OCI-LY7 (cell line): ENCODE data around the gene ROM1. TPM values are rescaled to one million over a fixed set of nuclear protein-coding genes. Genes with fewer than 3 reads are reported as not detected.

Source experiments
- BruUV-seq: library from RNA; stranded (reverse); fragments of 400-500 nt; replicated peaks from 2 replicates; lab custom pipeline; 2021; lab: Mats Ljungman, UMichigan
- CTCF ChIA-PET: fragments of 300-600 bp; sonication (Branson Sonifier 250); formaldehyde crosslinking; loops from one replicate; lab custom pipeline; 2022; ENCODE audit warnings: antibody characterized with exemption; ENCODE audit not compliant: unreplicated experiment; lab: Charles Lee
- POLR2A ChIA-PET: fragments of 300-600 bp; sonication (Branson Sonifier 250); formaldehyde crosslinking; loops from one replicate; lab custom pipeline; 2022; ENCODE audit warnings: antibody characterized with exemption; lab: Charles Lee
- DNase-seq: peaks from one replicate; pipeline ENCODE4 v3.0.0-alpha.2; 2015; ENCODE audit warnings: low spot score
- H2AFZ ChIP-seq: fragments of 200-600 bp; sonication (generic), shearing (Covaris generic); 2 replicates; pipeline ENCODE4 v1.6.1; 2014; ENCODE audit warnings: mild to moderate bottlenecking, antibody characterized with exemption, low read length, moderate library complexity
- H3K27ac ChIP-seq: fragments of 200-600 bp; sonication (generic); 2 replicates; pipeline ENCODE4 v1.5.1; 2014; ENCODE audit warnings: mixed run types, low read depth, mild to moderate bottlenecking, moderate library complexity, low read length, inconsistent platforms; ENCODE audit not compliant: poor library complexity, severe bottlenecking
- H3K36me3 ChIP-seq: fragments of 200-600 bp; sonication (generic); 2 replicates; pipeline ENCODE4 v1.6.1; 2014; ENCODE audit warnings: mild to moderate bottlenecking, antibody characterized with exemption, low read length, moderate library complexity, mixed read lengths; ENCODE audit not compliant: insufficient read depth
- H3K4me1 ChIP-seq: fragments of 200-600 bp; sonication (generic); 2 replicates; pipeline ENCODE4 v1.5.1; 2014; ENCODE audit warnings: mild to moderate bottlenecking, low read length; ENCODE audit not compliant: insufficient read depth, poor library complexity, severe bottlenecking
- H3K4me2 ChIP-seq: fragments of 200-600 bp; sonication (generic); 2 replicates; pipeline ENCODE4 v1.6.1; 2014; ENCODE audit warnings: mild to moderate bottlenecking, low read length
- H3K4me3 ChIP-seq: fragments of 200-600 bp; sonication (generic); 2 replicates; pipeline ENCODE4 v1.5.1; 2014; ENCODE audit warnings: mild to moderate bottlenecking, low read depth, low read length; ENCODE audit not compliant: poor library complexity, severe bottlenecking
- H3K79me2 ChIP-seq: fragments of 200-600 bp; sonication (generic); 2 replicates; pipeline ENCODE4 v1.6.1; 2016; ENCODE audit warnings: low read depth, mild to moderate bottlenecking, low read length, moderate library complexity, mixed read lengths; ENCODE audit not compliant: insufficient read depth
- H3K9me2 ChIP-seq: fragments of 200-600 bp; sonication (generic); 2 replicates; pipeline ENCODE4 v1.6.1; 2016; ENCODE audit warnings: mild to moderate bottlenecking, low read length, mixed read lengths; ENCODE audit not compliant: insufficient read depth
- H3K9me3 ChIP-seq: fragments of 200-600 bp; sonication (generic); 2 replicates; pipeline ENCODE4 v1.6.1; 2014; ENCODE audit warnings: mild to moderate bottlenecking, mixed run types, low read length, mixed read lengths
- H4K20me1 ChIP-seq: fragments of 200-600 bp; sonication (generic); 2 replicates; pipeline ENCODE4 v1.6.1; 2014; ENCODE audit warnings: mild to moderate bottlenecking, antibody characterized with exemption, low read length, moderate library complexity, mixed read lengths; ENCODE audit not compliant: insufficient read depth
- EZH2phosphoT487 ChIP-seq: fragments of 200-600 bp; sonication (generic); IDR thresholded peaks from 2 replicates; pipeline ENCODE4 v1.6.1; 2018; ENCODE audit warnings: low read depth, borderline replicate concordance, mild to moderate bottlenecking, mixed run types, antibody characterized with exemption, low read length, moderate library complexity, mixed read lengths
- intact Hi-C: fragments of 100-400 bp; cut with micrococcal nuclease; formaldehyde crosslinking; loops from one replicate; pipeline ENCODE4 v1.10.0; 2022; ENCODE audit not compliant: unreplicated experiment
- total RNA-seq, 2 experiments: library from RNA; depleted of rRNA in 1 of 2; stranded (reverse); fragments of >200 nt in 1 of 2; shearing (Covaris generic) in 1 of 2; gene quantifications; 2 replicates each; pipeline ENCODE4 v1.2.3, GENCODE V29; 2014 to 2022
- TF ChIP-seq, protein P1 (sequence below): fragments of 200-600 bp; sonication (generic); conservative IDR thresholded peaks from 2 replicates; pipeline ENCODE4 v1.5.1; 2014; ENCODE audit warnings: mild to moderate bottlenecking, antibody characterized with exemption, low read length, moderate library complexity, mixed read lengths

Gene ROM1
- total RNA-seq, 2 experiments from 2014 or later: 0.69 to 2.5 TPM

DNA sequence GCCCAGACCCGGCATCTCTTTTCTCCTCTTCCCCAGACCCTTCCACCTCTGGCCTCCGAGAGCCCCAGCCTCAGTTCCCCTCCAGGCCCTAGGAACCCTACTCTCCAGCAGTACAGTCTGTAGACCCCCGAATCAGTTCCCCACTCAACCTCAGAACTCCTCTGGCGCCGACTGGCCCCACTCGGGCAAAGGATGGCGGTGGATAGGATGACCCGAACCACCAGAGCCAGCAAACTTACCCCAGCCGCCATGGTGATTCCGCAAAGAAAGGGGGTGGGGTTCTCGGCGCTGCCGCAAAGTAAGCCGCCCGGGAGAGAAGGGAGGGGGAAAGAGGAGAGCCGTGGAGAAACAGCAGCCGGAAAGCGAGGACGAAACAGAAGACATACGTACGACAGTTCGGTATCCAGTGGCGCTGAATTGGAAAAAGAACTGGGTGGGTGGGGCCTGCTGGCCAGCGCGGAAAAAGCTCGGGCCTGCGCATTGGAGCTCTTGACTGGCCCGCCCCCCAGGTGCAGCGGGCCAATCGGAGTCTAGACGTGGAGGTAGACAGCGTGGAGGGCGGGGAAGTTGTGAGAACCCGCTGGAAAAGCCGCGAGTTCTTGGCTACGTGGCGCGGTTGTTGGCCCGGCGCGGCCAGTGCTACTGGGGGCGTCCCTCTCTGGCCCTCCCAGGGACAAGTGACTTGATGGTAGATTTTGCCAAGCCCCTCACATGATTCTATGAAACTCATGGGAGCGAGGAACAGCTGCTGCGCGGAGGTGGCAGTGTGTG is 39.3 kb upstream of the ROM1 start, which contains the start of gene EEF1G:
Gene EEF1G, minus strand, starts transcription at position 300 of the 771 bp plus-strand sequence. Its CDS starts 49 bp downstream, at position 251.
- Histone ChIP-seq H3K4me3 (peak within 1 kb of the TSS; percentile 87), H3K36me3 (peaks cover 91% of the 10 kb centered on the region), H3K9me3 (no peaks in the 10 kb centered on the region), H2AFZ (peak within 1 kb of the TSS; percentile 77; the same call in 1 of the 2 replicates), H3K27ac (peak within 1 kb of the TSS; percentile 62), H3K4me2 (peak within 1 kb of the TSS; percentile 96), H3K4me1 (peaks cover 35% of the 10 kb centered on the region), H3K9me2 (no peaks in the 10 kb centered on the region), H3K79me2 (peaks cover 56% of the 10 kb centered on the region), H4K20me1 (peaks cover 20% of the 10 kb centered on the region)
- BruUV-seq: no TSS peak
- ChIA-PET POLR2A (interaction anchor here (0.6 to 2.0 kb wide), 18 partner anchors 9 to 1317 kb away, joined by 3 to 35 read pairs (median 5); partner anchors contain the start of genes B3GAT3, C11orf98, CSKMT and HNRNPUL2), CTCF (interaction anchor here (1.0 to 1.2 kb wide), 2 partner anchors 18 to 149 kb away, joined by 5 read pairs; partner anchors contain the start of gene TUT1)
- TF ChIP-seq, protein P1, sequence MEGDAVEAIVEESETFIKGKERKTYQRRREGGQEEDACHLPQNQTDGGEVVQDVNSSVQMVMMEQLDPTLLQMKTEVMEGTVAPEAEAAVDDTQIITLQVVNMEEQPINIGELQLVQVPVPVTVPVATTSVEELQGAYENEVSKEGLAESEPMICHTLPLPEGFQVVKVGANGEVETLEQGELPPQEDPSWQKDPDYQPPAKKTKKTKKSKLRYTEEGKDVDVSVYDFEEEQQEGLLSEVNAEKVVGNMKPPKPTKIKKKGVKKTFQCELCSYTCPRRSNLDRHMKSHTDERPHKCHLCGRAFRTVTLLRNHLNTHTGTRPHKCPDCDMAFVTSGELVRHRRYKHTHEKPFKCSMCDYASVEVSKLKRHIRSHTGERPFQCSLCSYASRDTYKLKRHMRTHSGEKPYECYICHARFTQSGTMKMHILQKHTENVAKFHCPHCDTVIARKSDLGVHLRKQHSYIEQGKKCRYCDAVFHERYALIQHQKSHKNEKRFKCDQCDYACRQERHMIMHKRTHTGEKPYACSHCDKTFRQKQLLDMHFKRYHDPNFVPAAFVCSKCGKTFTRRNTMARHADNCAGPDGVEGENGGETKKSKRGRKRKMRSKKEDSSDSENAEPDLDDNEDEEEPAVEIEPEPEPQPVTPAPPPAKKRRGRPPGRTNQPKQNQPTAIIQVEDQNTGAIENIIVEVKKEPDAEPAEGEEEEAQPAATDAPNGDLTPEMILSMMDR: no peak
- peak; percentile 99 for DNase-seq
- intact Hi-C loops: loop anchor here (2.0 to 5.0 kb wide), 2 partner anchors 17 to 309 kb away; partner anchors contain the start of genes SLC3A2 and TUT1

DNA sequence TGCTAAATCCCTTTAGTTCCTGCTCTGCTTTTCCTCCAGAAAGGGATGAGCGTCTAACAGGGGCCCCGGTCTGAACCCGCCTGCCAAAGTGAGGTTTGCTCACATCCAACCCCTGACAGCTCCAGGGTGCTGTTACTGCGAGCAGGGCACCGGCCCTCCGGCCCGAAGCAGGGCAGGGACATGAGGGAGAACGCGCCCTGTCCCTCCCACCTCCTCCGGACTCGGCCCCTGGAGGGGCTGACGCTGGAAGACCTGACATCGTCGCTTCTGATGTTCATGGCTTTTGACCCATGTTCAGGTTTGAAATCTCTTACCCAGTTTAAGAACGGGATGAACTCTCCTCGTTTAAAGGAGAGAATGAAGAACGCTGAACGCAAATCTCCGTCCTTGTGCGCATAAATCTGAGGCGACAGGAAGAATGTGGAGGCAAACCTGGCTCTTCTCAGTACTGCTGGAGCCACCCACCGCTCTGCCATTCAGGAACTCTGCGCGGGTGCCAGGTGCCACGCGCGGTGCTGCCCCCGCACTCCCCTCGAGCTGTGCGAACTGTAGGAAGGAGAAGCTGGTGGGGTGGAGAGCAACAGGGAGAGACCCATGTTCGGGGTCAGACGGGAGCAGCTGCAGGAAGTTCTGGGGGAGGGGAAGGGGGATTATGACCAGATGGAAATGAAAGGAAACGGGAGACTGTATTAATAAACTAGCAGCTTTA is 38.5 kb upstream of the ROM1 start:
- peak overlapping the region; percentile 62 for H3K27ac ChIP-seq
- H2AFZ ChIP-seq: peak overlapping the region; percentile 77; the same call in 1 of the 2 replicates
- peaks cover 35% of the 10 kb centered on the region for H3K4me1 ChIP-seq
- H3K9me3 ChIP-seq: no peaks in the 10 kb centered on the region
- DNase-seq: peak; percentile 36
- peaks cover 18% of the 10 kb centered on the region for H4K20me1 ChIP-seq
- H3K79me2 ChIP-seq: peaks cover 49% of the 10 kb centered on the region
- intact Hi-C loops: loop anchor here (2.0 to 5.0 kb wide), 2 partner anchors 16 to 308 kb away; partner anchors contain the start of genes SLC3A2 and TUT1
- no peaks in the 10 kb centered on the region for H3K9me2 ChIP-seq
- CTCF ChIA-PET: interaction anchor here (1.0 to 1.2 kb wide), 2 partner anchors 17 to 150 kb away, joined by 5 read pairs; partner anchors contain the start of gene TUT1
- no peak for TF ChIP-seq EZH2phosphoT487
- TF ChIP-seq, protein P1: no peak
- TSS peak; percentile 88 for BruUV-seq
- H3K4me3 ChIP-seq: peak overlapping the region; percentile 87
- H3K36me3 ChIP-seq: peaks cover 90% of the 10 kb centered on the region
- POLR2A ChIA-PET: interaction anchor here (0.6 to 2.0 kb wide), 17 partner anchors 8 to 212 kb away, joined by 3 to 35 read pairs (median 5); partner anchors contain the start of genes B3GAT3, C11orf98, CSKMT and HNRNPUL2
- H3K4me2 ChIP-seq: peak overlapping the region; percentile 90
